ENCODE measurements around the gene TMEM231. TPM values are rescaled to one million over a fixed set of nuclear protein-coding genes. Genes with fewer than 3 reads are reported as not detected.

TMEM231 gene
- polyA plus RNA-seq, 3 donors: 0.27 to 0.75 (median 0.72) TPM

GRCh38 chr16:75506107-75506506 is 49.9 kb downstream of the TMEM231 start:
- no peak overlapping the region for H3K4me3 Mint-ChIP-seq
- peak overlapping the region; percentile 84 to 95 (median 92) for H3K27ac Mint-ChIP-seq
- Histone ChIP-seq H3K27ac (ENCODE audit: low read depth in 1 of 2, low read length in 2 of 2) (peak overlapping the region in 1 of 2 donors; percentile 69), H2AFZ (ENCODE audit: insufficient read depth, low read depth, low read length, poor library complexity, severe bottlenecking) (no peak overlapping the region), H3K36me3 (replicated peaks in 1 of 2; ENCODE audit: control insufficient read depth in 1 of 2, insufficient read depth in 2 of 2, low read length in 2 of 2) (no peaks in the 10 kb centered on the region), H3K4me3 (replicated peaks in 1 of 3; ENCODE audit: low read depth in 2 of 3, low read length in 3 of 3) (peak overlapping the region in 1 of 3 experiments; percentile 44), H3K4me2 (replicated peaks; ENCODE audit: extremely low read depth, low read length, poor library complexity, severe bottlenecking) (peak overlapping the region; percentile 38), H3K9me3 (replicated peaks in 1 of 2; ENCODE audit: control insufficient read depth in 1 of 2, insufficient read depth in 1 of 2, low read length in 2 of 2) (no peaks in the 10 kb centered on the region), H3K4me1 (ENCODE audit: control insufficient read depth in 1 of 2, insufficient read depth in 2 of 2, low read length in 2 of 2) (peaks cover 18 to 20% of the 10 kb centered on the region in 2 donors), H3K9ac (ENCODE audit: insufficient read depth, low read length, poor library complexity, severe bottlenecking) (no peak overlapping the region), H3K27me3 (ENCODE audit: control insufficient read depth in 2 of 2, insufficient read depth in 2 of 2, low read length in 2 of 2) (peaks cover 0 to 3% of the 10 kb centered on the region in 2 donors), H4K20me1 (ENCODE audit: insufficient read depth, low read length) (no peaks in the 10 kb centered on the region), H3K79me2 (ENCODE audit: insufficient read depth, low read length) (no peaks in the 10 kb centered on the region)
- H3K9me3 Mint-ChIP-seq: no peaks in the 10 kb centered on the region
- peaks cover 24% of the 10 kb centered on the region for H3K4me1 Mint-ChIP-seq
- H3K27me3 Mint-ChIP-seq (ENCODE audit: low read depth in 3 of 3): peaks cover 0 to 9% (median 6%) of the 10 kb centered on the region in 3 donors
- intact Hi-C loops (cut with micrococcal nuclease): no loop called here
- TF ChIP-seq CTCF (IDR thresholded peaks at IDR 0.05): no peak
- H3K36me3 Mint-ChIP-seq: no peaks in the 10 kb centered on the region
- no CpG with 5 or more reads among the region's 3 CpGs for WGBS (ENCODE audit: insufficient coverage)
- DNase-seq: no peak

- intact Hi-C loops (cut with micrococcal nuclease): no loop called here
- peak overlapping the region in 1 of 7 donors; percentile 43 for H3K27ac Mint-ChIP-seq
- H3K36me3 Mint-ChIP-seq: no peaks in the 10 kb centered on the region
- whole genome bisulfite sequencing (ENCODE audit: insufficient coverage): 100% methylated on average over 1 of the region's 1 CpG
- H4K20me1 ChIP-seq (ENCODE audit: insufficient read depth, low read length): no peaks in the 10 kb centered on the region
- H2AFZ ChIP-seq (ENCODE audit: insufficient read depth, low read depth, low read length, poor library complexity, severe bottlenecking): no peak overlapping the region
- no peak overlapping the region for H3K4me2 ChIP-seq (replicated peaks; ENCODE audit: extremely low read depth, low read length, poor library complexity, severe bottlenecking)
- H3K9me3 ChIP-seq (replicated peaks in 1 of 2; ENCODE audit: control insufficient read depth in 1 of 2, insufficient read depth in 1 of 2, low read length in 2 of 2): no peaks in the 10 kb centered on the region
- no peaks in the 10 kb centered on the region for H3K36me3 ChIP-seq (replicated peaks in 1 of 2; ENCODE audit: control insufficient read depth in 1 of 2, insufficient read depth in 2 of 2, low read length in 2 of 2)
- H3K9me3 Mint-ChIP-seq: no peaks in the 10 kb centered on the region
- no peak overlapping the region for H3K9ac ChIP-seq (ENCODE audit: insufficient read depth, low read length, poor library complexity, severe bottlenecking)
- DNase-seq: no peak
- H3K4me1 ChIP-seq (ENCODE audit: control insufficient read depth in 1 of 2, insufficient read depth in 2 of 2, low read length in 2 of 2): peaks cover 18 to 20% of the 10 kb centered on the region in 2 donors
- no peak overlapping the region for H3K4me3 Mint-ChIP-seq
- H3K4me1 Mint-ChIP-seq: peaks cover 24% of the 10 kb centered on the region
- peaks cover 1 to 8% (median 6%) of the 10 kb centered on the region in 3 donors for H3K27me3 Mint-ChIP-seq (ENCODE audit: low read depth in 3 of 3)
- no peak overlapping the region for H3K27ac ChIP-seq (ENCODE audit: low read depth in 1 of 2, low read length in 2 of 2)
- H3K79me2 ChIP-seq (ENCODE audit: insufficient read depth, low read length): no peaks in the 10 kb centered on the region
- H3K4me3 ChIP-seq (replicated peaks in 1 of 3; ENCODE audit: low read depth in 2 of 3, low read length in 3 of 3): no peak overlapping the region
- TF ChIP-seq CTCF (IDR thresholded peaks at IDR 0.05): no peak
- peaks cover 0 to 3% of the 10 kb centered on the region in 2 donors for H3K27me3 ChIP-seq (ENCODE audit: control insufficient read depth in 2 of 2, insufficient read depth in 2 of 2, low read length in 2 of 2)
These were observed 52.3 kb downstream of the TMEM231 start for GRCh38 chr16:75503801-75504200.

Data from CD14-positive monocyte (primary cell).